Heart right ventricle (tissue), 16 donors: ENCODE measurements around the gene LUC7L. TPM values are rescaled to one million over a fixed set of nuclear protein-coding genes. Genes with fewer than 3 reads are reported as not detected.

ENCODE experiments used
- ATAC-seq, 8 donors: fragments of 200-7000 bp; cut with Tn5 transposase; one replicate each; pipeline ENCODE4 v1.9.1; 2020; ENCODE audit warnings: mild to moderate bottlenecking in 8 of 8, moderate library complexity in 8 of 8, moderate number of reproducible peaks in 1 of 8
- DNase-seq, 2 donors: peaks; one replicate each; pipeline ENCODE4 v3.0.0-alpha.2; 2020
- H3K27ac ChIP-seq, 10 donors: fragments of 200-600 bp; sonication (generic) in 2 of 10; one replicate each; pipeline versions ENCODE4 v1.5.0 to v1.8.0; 2020 to 2022; ENCODE audit warnings: mild to moderate bottlenecking in 3 of 10
- H3K27me3 ChIP-seq, 7 donors: fragments of 200-600 bp; one replicate each; pipeline ENCODE4 v1.8.0; 2021 to 2022; ENCODE audit warnings: mild to moderate bottlenecking in 2 of 7
- H3K36me3 ChIP-seq, 9 donors: fragments of 200-600 bp; sonication (generic) in 1 of 9; one replicate each; pipeline versions ENCODE4 v1.5.0 to v1.8.0; 2020 to 2022; ENCODE audit warnings: mild to moderate bottlenecking in 2 of 9
- H3K4me1 ChIP-seq, 9 donors: fragments of 200-600 bp; sonication (generic) in 1 of 9; one replicate each; pipeline versions ENCODE4 v1.5.0 to v1.8.0; 2020 to 2022; ENCODE audit warnings: mild to moderate bottlenecking in 4 of 9
- H3K4me3 ChIP-seq, 10 donors: fragments of 200-600 bp; sonication (generic) in 2 of 10; one replicate each; pipeline versions ENCODE4 v1.5.0 to v1.8.0; 2020 to 2022; ENCODE audit warnings: mild to moderate bottlenecking in 7 of 10, moderate library complexity in 2 of 10
- H3K9me3 ChIP-seq, 11 donors: fragments of 200-600 bp in 10 of 11; sonication (generic) in 2 of 11; one replicate each; pipeline versions ENCODE4 v1.5.0 to v1.8.0; 2013 to 2022; ENCODE audit warnings: mild to moderate bottlenecking in 2 of 11, control low read depth in 1 of 11, moderate library complexity in 1 of 11
- CTCF ChIP-seq, 9 donors: fragments of 200-600 bp; sonication (generic) in 2 of 9; IDR thresholded peaks; one replicate each; pipeline versions ENCODE4 v1.5.0 to v1.8.0; 2021 to 2022; ENCODE audit warnings: antibody characterized with exemption in 9 of 9, mild to moderate bottlenecking in 5 of 9, moderate library complexity in 1 of 9
- WGBS, 2 donors: extraction: QIAGEN DNeasy Blood & Tissue Kit; methylation state at CpG; one replicate each; pipeline ENCODE4 v1.1.7; 2013; ENCODE audit warnings: inconsistent platforms in 1 of 2; 5-methylcytosine and 5-hydroxymethylcytosine counted together
- intact Hi-C, 10 donors: fragments of 100-400 bp; cut with DNase I; formaldehyde crosslinking; loops; one replicate each; pipeline versions ENCODE4 v1.11.1 to v1.14.2; 2022
- polyA plus RNA-seq, 2 donors: library from polyadenylated mRNA; stranded (reverse); fragments of 200-250 nt; gene quantifications; one replicate each; pipeline ENCODE4 v1.2.3, GENCODE V29; 2013
- total RNA-seq, 10 donors: library from RNA; stranded (reverse); fragmentation: NEBNext Ultra II Directional in 3 of 10; extraction: Animal tissue kit (Norgen Biotek cat#: 25700) in 3 of 10; gene quantifications; one replicate each; pipeline versions ENCODE4 v1.2.1 to v1.2.4, GENCODE V29; 2021 to 2023
- donor health status: Arrhythmogenic right ventricular cardiomyopathy.
- donor health status: ischemic (EF 13 %, LVEDD 7.1; RV severe dilation, severe dysfunction).
- donor health status: healthy with polysubstance abuse.
- donor health status: DM: no; HTN: yes; CAD: no.
- donor health status: DM: no; HTN: no; CAD: no.
- donor health status: ischemic (EF 25% LVEDD 6.9; RV normal size, moderate dysfunction).
- donor health status: ischemic (EF 25% LVEDD 5.7; RV mildly dilated, moderate dysfunction).
- donor health status: healthy.
- donor health status: DM: yes; HTN: yes; CAD: no.
- donor health status: Ischemic cardiomyopathy.
- donor health status: ischemic (EF 35%, LVEDD 5.7; RV mildly dilated, moderate dysfunction).
- donor health status: nonischemic (EF 11% LVEDD 7.7; RV severe dilation, severe dysfunction).
- donor health status: DM: yes; HTN: yes; CAD: no.
- donor health status: PGD.
- donor health status: ischemic (EF 29% LVEDD 5.4; RV normal size, mild dysfunction).
- donor health status: nonischemic (EF 23%, LVEDD 6.1; RV moderate dilation, normal function).

The LUC7L gene
- total and polyA plus RNA-seq, 12 donors, result 14.4 to 139 (median 20.8) TPM

GRCh38 chr16:243348-243747 is 14.1 kb upstream of the LUC7L start:
- no peaks in the 10 kb centered on the region for H3K9me3 ChIP-seq
- TF ChIP-seq CTCF (IDR thresholded peaks at IDR 0.05), result no peak
- peak in 1 of 8 donors; percentile 54 for ATAC-seq
- WGBS, 2 donors, result 67 to 79% methylated on average over 4 of the region's 4 CpGs
- H3K4me1 ChIP-seq, result peaks cover 3 to 52% (median 32%) of the 10 kb centered on the region in 9 donors
- no peak overlapping the region for H3K4me3 ChIP-seq
- no peak for DNase-seq
- peaks cover 0 to 11% (median 0%) of the 10 kb centered on the region in 9 donors for H3K36me3 ChIP-seq
- intact Hi-C loops, result loop anchor here in 1 of 10 donors (5.0 kb wide), 1 partner anchor 109 kb away; the partner anchor contains the start of gene AXIN1
- H3K27me3 ChIP-seq, result no peaks in the 10 kb centered on the region
- H3K27ac ChIP-seq, result peak overlapping the region in 6 of 10 donors; percentile 20 to 65 (median 45)

- intact Hi-C loops, result loop anchor here in 1 of 10 donors (5.0 kb wide), 1 partner anchor 110 kb away; the partner anchor contains the start of gene AXIN1
- H3K9me3 ChIP-seq, result no peaks in the 10 kb centered on the region
- no peak for ATAC-seq
- TF ChIP-seq CTCF (IDR thresholded peaks at IDR 0.05), result no peak
- peaks cover 0 to 11% (median 0%) of the 10 kb centered on the region in 9 donors for H3K36me3 ChIP-seq
- H3K4me3 ChIP-seq, result no peak overlapping the region
- no peaks in the 10 kb centered on the region for H3K27me3 ChIP-seq
- DNase-seq, result no peak
- H3K4me1 ChIP-seq, result peaks cover 3 to 52% (median 32%) of the 10 kb centered on the region in 9 donors
- peak overlapping the region in 9 of 10 donors; percentile 12 to 78 (median 47) for H3K27ac ChIP-seq
- 84 to 91% methylated on average over 10 of the region's 10 CpGs for WGBS, 2 donors
Observed at GRCh38 chr16:242281-242680, 13.0 kb upstream of the LUC7L start.

GRCh38 chr16:240559-240958 is 11.3 kb upstream of the LUC7L start:
- 92 to 95% methylated on average over 8 of the region's 8 CpGs for WGBS, 2 donors

GRCh38 chr16:239948-240277 is 10.7 kb upstream of the LUC7L start:
- Histone ChIP-seq H3K4me3 (no peak overlapping the region), H3K4me1 (peaks cover 3 to 65% (median 42%) of the 10 kb centered on the region in 9 donors), H3K27me3 (no peaks in the 10 kb centered on the region), H3K27ac (peak overlapping the region in 8 of 10 donors; percentile 17 to 78 (median 48)), H3K36me3 (peaks cover 0 to 11% (median 0%) of the 10 kb centered on the region in 9 donors), H3K9me3 (no peaks in the 10 kb centered on the region)
- intact Hi-C loops, result loop anchor here in 3 of 10 donors (5.0 to 10.0 kb wide), 2 partner anchors 112 to 115 kb away; partner anchors contain the start of gene AXIN1 (in 3 of the 3)
- ATAC-seq (peak in 1 of 8 donors; percentile 27), DNase-seq (no peak)
- 67 to 74% methylated on average over 3 of the region's 3 CpGs for WGBS, 2 donors
- TF ChIP-seq CTCF (IDR thresholded peaks at IDR 0.05), result no peak

More at GRCh38 chr16:240559-240958, 11.3 kb upstream of the LUC7L start:
- no peak for TF ChIP-seq CTCF (IDR thresholded peaks at IDR 0.05)
- H3K36me3 ChIP-seq, result peaks cover 0 to 11% (median 0%) of the 10 kb centered on the region in 9 donors
- H3K4me1 ChIP-seq, result peaks cover 3 to 60% (median 38%) of the 10 kb centered on the region in 9 donors
- peak overlapping the region in 7 of 10 donors; percentile 6 to 78 (median 56) for H3K27ac ChIP-seq
- no peaks in the 10 kb centered on the region for H3K9me3 ChIP-seq
- DNase-seq (no peak), ATAC-seq (no peak)
- no peak overlapping the region for H3K4me3 ChIP-seq
- intact Hi-C loops, result loop anchor here in 1 of 10 donors (5.0 kb wide), 1 partner anchor 112 kb away; the partner anchor contains the start of gene AXIN1
- H3K27me3 ChIP-seq, result no peaks in the 10 kb centered on the region
